GM21423 (cell line): Measurements from ENCODE around the gene ZNF76.
"Not testable (repeated sequence)": the region's sequence is repeated elsewhere in the genome, so short reads cannot be mapped to it uniquely, and the experiment has no call there.

Experiments
- ATAC-seq: cut with Tn5 transposase; IDR thresholded peaks from one replicate; pipeline ENCODE4 v1.9.1; 2021; ENCODE audit warnings: mild to moderate bottlenecking, moderate library complexity; ENCODE audit not compliant: unreplicated experiment

Gene ZNF76

GRCh38 chr6:35297601-35298481, 38.3 kb downstream of the ZNF76 start, which contains the start of gene DEF6:
Gene DEF6, plus strand, starts transcription at chr6:35297818. Its CDS starts 39 bp downstream, at chr6:35297857.
- ATAC-seq: peak; percentile 62

- ATAC-seq: no peak
Observed at GRCh38 chr6:35298625-35299140, 39.1 kb downstream of the ZNF76 start.

- ATAC-seq: no peak
Observed at GRCh38 chr6:35299674-35300073, 40.1 kb downstream of the ZNF76 start.

GRCh38 chr6:35300848-35301247, 41.3 kb downstream of the ZNF76 start:
- no peak for ATAC-seq

GRCh38 chr6:35302604-35303241, 43.2 kb downstream of the ZNF76 start:
- ATAC-seq: peak; percentile 72

GRCh38 chr6:35304299-35304698, 44.8 kb downstream of the ZNF76 start:
- no peak for ATAC-seq

- ATAC-seq: no peak
Observed at GRCh38 chr6:35305117-35305516, 45.6 kb downstream of the ZNF76 start.

GRCh38 chr6:35307138-35307537, 47.6 kb downstream of the ZNF76 start:
- ATAC-seq: not testable (repeated sequence)

GRCh38 chr6:35308543-35308942, 49.0 kb downstream of the ZNF76 start:
- not testable (repeated sequence) for ATAC-seq

GRCh38 chr6:35309611-35310264, 50.2 kb downstream of the ZNF76 start:
- ATAC-seq: no peak

- ATAC-seq: no peak
Observed at GRCh38 chr6:35310265-35310831, 50.8 kb downstream of the ZNF76 start.

- ATAC-seq: peak; percentile 53
Observed at GRCh38 chr6:35311390-35312075, 52.0 kb downstream of the ZNF76 start.

- no peak for ATAC-seq
Observed at GRCh38 chr6:35312076-35312800, 52.7 kb downstream of the ZNF76 start.

- no peak for ATAC-seq
Observed at GRCh38 chr6:35312807-35313206, 53.3 kb downstream of the ZNF76 start.

- ATAC-seq: no peak
Observed at GRCh38 chr6:35317483-35318195, 58.1 kb downstream of the ZNF76 start.

GRCh38 chr6:35318196-35319171, 58.9 kb downstream of the ZNF76 start:
- no peak for ATAC-seq

- no peak for ATAC-seq
Observed at GRCh38 chr6:35319346-35320030, 60.0 kb downstream of the ZNF76 start.
